SK-N-MC (cell line): ENCODE data around the gene HS3ST3B1.

Source experiments
- EZH2 ChIP-seq: fragments of 200-600 bp; sonication (generic); IDR thresholded peaks from one replicate; pipeline ENCODE4 v1.6.1; 2017; ENCODE audit warnings: antibody characterized with exemption
- FOXP2 ChIP-seq: optimal IDR thresholded peaks from 2 replicates; pipeline ENCODE3; 2011; ENCODE audit warnings: mild to moderate bottlenecking, moderate library complexity; ENCODE audit not compliant: insufficient read depth; ENCODE audit errors: extremely low read length, control extremely low read depth
- POLR2AphosphoS5 ChIP-seq: IDR thresholded peaks from 2 replicates; pipeline ENCODE4 v1.6.1; 2012; ENCODE audit warnings: mild to moderate bottlenecking, low read depth, low read length, borderline replicate concordance

DNA sequence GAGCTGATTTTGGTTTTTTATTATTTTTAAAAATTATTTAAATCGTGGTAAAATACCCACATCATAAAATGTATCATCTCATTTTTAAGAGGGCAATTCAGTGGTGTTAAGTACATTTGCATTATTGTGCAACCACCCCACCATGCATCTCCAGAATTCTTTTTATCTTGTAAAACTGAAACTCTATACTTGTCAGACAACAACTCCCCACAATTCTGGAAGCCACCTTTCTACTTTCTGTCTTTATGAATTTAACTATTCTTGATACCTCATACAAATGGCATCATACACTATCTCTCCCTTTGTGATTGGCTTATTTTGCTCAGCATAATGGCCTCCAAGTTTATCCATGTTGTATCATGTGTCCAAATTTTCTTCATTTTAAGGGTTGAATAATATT, 97.9 kb downstream of the HS3ST3B1 start:
- TF ChIP-seq EZH2 = no peak
- TF ChIP-seq POLR2AphosphoS5 = no peak
- TF ChIP-seq FOXP2 = no peak
